NCI-H2171 (cell line): Measurements from ENCODE around the gene ZC3H11A.
A peak's percentile ranks its signal among the peaks of the same experiment; 100 is the strongest.
"Not testable (repeated sequence)": the region's sequence is repeated elsewhere in the genome, so short reads cannot be mapped to it uniquely, and the experiment has no call there.

ENCODE experiments used
- DNase-seq: peaks from one replicate; lab custom pipeline; 2025; lab: John Stamatoyannopoulos, UW

ZC3H11A gene

DNA sequence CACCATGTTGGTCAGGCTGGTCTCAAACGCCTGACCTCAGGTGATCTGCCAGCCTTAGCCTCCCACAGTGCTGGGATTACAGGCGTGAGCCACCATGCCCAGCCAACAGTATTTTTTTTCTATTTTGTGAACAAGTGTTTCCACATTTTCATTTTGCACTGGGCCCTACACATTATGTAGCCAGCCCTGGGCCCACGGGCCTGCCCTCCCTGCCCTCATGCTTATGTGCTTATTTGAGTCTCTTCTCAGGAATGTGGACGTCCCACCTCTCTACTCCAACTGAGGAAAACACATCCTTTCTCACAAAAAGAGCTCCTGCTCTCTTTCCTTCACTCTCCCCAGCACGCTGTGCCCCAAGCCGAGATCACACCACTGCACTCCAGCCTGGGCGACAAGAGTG is 13.5 kb upstream of the ZC3H11A start:
- DNase-seq = no peak

DNA sequence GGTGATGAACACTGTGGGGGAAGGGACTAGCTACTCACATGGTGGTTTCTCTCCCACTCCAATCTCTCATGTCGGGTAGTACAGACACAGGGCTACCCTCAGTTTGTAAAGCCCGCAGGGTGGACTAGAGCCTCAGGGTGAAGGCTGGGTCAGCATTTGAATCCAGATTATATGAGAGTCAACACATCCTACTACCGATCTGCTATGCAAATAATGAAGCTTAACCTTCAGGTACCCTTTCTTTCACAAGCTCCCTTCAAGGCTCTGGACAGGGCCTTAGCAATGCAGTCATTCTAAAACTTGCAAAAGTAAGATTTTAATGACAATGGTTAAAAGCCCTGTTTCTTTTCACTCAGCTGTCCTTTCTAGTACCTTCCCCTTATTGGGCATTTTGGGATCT is 5.5 kb upstream of the ZC3H11A start:
- no peak for DNase-seq

DNA sequence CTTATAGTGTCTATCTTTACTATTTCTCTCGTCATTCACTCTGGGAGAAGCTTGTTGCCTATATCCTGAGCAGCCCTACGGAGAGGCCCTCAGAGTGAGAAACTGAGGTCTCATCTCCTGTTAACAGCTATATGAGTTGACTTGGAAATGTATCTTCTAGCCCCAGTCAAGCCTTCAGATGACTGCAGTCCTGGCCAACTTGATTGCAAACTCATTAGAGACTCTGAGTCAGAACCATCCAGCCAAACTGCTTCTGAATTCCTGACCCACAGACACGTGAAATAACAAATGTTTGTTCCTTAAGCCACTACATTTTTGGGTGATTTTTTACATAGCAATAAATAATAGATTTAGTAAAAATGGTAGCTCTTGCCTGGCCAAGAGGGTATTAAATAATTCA is 3.9 kb upstream of the ZC3H11A start:
- no peak for DNase-seq

DNA sequence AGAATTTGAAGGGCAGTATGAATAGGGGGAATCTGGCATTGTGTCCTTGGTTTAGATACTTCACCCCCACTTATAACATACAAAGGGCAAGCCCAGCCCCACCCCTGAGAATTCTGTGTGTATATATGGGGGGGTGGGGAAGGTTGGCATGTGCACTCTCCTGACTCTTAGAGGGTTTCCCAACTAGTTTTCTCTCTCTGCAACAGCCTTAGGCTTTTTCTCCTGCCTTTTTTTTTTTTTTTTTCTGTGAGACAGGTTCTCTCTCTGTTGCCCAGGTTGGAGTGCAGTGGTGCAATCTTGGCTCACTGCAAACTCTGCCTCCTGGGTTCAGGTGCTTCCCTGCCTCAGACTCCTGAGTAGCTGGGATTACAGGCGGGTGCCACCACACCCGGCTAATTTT is 2.9 kb upstream of the ZC3H11A start:
- no peak for DNase-seq

DNA sequence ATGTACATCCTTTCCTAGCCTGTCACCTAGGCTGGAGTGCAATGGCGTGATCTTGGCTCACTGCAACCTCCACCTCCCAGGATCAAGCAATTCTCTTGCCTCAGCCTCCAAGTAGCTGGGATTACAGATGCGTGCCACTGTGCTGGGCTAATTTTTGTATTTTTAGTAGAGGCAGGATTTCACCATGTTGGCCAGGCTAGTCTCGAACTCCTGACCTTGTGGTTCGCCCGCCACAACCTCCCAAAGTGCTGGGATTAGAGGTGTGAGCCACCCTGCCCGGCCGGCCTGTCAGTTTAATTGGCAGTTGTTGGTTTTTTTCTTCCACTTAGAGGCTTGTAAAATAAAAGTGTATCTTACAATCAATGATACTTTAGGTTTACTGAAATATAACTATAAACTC is 1.9 kb upstream of the ZC3H11A start:
- DNase-seq = not testable (repeated sequence)

DNA sequence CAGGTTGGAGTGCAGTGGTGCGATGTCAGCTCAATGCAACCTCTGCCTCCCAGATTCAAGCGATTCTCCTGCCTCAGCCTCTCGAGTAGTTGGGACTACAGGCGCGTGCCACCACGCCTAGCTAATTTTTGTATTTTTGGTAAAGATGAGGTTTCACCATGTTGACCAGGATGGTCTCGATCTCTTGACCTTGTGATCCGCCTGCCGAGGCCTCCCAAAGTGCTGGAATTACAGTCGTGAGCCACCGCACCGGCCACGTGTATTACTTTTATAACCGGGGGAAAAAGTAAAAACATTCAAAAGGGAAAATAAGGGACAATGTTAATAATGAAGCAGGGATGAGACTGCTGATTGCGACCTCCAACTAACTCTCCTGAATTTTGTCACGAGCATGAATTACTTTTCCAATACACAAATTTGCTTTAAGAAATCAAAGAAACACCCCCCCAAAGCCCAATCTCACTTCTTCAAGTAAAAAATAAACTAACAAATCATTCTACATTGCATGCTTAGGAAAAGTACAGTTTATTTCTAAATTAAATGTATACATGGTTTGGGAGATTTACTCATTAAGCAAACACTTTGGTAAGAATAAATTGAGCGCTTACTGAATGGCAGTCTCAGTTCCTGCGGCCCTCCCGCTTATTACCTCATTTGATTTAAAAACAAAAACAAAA is 521 bp upstream of the ZC3H11A start:
- no peak for DNase-seq

DNA sequence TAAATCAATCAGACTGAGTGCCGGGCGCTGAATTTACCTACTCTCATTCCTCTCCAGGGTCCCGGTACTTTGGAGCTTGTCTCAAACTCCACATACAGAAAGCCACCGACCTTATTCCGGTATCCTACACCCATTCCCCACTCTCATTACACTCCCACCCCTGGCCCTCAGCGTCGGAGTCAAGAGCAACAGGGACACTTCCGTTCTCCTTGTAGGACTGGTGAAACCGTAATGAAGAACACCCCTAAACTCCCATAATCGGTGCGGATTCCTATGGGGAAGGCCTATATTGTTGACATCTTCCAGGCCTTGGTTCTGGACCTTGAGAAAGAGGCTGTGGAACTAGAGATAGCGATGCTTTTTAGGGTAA is 798 bp downstream of the ZC3H11A start:
- DNase-seq = peak; percentile 46

DNA sequence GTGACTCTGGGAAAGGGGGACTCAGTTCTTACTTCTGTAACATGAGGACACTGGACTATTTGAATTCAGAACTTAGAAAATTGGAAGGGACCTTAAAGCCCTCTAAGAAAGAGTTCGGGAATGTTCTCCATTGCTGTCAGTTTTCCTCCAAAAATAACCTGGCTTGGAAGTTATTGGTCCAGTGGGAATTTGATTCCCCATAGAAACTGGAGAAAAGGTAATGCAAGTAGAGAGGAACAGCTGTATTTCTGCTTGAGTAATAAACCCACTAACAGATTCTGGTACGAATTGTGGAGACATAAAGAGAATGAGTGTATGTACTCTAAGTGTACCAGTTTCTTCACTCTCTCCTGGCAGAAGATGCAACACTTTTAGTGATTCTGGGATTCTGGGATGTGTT is 1.8 kb downstream of the ZC3H11A start:
- no peak for DNase-seq

DNA sequence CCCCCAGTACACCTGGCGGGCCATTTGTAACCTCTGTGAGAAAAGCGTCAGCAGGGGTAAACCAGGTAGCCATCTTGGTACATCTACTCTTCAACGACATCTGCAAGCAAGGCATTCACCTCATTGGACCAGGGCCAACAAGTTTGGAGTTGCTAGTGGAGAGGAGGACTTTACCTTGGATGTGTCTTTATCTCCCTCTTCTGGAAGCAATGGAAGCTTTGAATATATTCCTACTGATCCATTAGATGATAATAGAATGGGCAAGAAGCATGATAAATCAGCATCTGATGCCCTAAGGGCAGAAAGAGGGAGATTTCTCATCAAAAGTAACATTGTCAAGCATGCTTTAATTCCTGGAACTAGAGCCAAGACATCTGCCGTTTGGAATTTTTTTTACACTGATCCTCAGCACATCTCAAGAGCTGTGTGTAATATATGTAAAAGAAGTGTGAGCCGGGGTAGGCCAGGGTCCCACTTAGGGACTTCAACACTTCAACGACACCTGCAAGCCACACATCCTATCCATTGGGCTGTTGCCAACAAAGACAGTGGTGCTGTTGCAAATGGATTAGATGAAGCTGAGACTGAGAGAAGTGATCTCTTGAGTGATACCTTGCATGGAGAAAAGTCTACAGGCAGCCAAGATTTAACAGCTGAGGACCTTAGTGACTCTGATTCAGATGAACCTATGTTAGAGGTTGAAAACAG is 2.7 kb downstream of the ZC3H11A start:
- DNase-seq = no peak

DNA sequence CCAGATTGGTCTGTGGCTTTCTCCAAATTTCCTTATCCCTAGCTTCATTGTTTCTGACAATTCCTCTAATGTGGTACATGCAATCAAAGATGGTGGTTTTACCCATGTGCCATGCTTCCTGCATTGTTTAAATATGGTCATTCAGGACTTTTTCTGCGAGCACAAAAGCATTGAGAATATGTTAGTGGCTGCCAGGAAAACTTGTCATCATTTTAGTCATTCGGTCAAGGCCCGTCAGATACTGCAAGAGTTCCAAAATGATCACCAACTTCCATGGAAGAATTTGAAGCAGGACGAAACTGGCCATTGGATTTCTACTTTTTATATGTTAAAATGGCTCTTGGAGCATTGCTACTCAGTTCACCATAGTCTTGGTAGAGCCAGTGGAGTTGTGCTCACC is 3.7 kb downstream of the ZC3H11A start:
- no peak for DNase-seq

DNA sequence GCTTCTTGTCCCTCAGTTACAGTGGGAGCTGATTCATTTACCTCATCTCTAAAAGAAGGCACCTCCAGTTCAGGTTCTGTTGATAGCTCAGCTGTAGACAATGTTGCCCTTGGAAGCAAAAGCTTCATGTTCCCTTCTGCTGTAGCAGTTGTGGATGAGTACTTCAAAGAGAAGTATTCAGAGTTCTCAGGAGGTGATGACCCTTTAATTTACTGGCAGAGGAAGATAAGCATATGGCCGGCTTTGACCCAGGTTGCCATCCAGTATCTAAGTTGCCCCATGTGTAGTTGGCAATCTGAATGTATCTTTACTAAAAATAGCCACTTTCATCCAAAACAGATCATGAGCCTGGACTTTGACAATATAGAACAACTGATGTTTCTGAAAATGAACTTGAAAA is 4.5 kb downstream of the ZC3H11A start:
- DNase-seq = no peak

DNA sequence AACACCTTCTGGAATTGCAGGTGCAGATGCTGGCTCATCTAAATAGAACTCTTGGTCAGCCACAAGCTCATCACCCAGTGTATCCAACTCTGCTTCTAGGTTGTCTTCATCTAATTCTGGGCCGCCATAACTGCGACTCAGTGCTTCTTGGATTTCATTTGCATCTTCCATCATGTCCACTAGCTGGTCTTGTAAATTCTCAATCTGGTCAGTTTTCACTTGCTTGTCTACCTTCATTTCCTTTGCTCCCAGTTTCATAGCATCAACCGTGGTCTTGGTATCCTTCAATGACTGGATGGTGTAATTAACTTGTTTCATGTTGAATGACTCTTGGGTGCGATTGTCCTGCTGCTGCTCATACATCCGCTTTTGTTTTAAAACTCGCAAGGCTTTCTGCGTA is 10.3 kb downstream of the ZC3H11A start:
- no peak for DNase-seq

DNA sequence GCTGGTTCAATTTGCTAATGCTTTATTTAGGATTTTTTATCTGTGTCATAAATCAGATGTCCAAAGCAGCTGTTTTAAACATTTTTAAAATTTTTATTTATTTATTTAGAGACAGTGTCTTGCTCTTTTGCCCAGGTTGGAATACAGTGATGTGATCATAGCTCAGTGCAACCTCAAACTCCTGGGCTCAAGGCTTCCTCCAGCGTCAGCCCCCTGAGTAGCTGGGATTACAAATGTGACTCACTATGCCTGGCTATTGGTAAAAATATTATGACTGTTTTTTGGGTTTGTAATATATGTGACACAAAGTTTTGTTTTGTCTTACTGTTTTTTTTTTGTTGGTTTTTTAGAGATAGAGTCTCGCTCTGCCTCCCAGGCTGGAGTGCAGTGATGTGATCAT is 11.8 kb downstream of the ZC3H11A start:
- DNase-seq = no peak

DNA sequence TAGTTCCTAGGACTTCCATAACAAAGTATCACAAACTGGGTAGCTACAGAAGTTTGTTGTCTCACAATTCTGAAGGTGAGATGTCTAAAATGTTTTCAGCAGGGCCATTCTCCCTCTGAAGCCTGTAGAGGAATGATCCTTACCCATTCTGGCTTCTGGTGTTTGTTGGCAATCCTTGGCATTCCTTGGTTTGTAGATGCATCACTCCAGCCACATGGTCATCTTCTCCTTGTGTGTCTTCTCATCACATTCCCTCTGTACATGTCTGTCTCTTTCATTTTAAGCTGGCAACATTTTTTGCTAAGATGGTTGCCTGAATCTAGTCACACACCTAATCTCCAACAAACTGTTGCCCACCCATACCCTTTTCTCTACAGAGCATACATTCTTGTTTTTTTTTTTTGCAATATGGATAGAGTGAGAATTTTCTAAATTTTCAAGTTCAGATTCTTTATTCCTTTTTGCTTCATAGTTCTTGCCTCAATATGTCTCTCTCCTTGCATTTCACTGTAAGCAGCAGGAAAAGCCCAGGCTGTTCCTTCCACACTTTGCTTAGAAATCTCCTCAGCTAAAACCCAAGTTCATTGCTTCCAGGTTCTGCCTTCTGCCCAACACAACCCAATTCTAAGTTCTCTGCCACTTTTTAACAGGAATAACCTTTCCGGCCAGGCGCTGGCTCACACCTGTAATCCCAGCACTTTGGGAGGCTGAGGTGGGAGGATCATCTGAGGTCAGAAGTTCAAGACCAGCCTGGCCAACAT is 18.3 kb downstream of the ZC3H11A start:
- DNase-seq = no peak

DNA sequence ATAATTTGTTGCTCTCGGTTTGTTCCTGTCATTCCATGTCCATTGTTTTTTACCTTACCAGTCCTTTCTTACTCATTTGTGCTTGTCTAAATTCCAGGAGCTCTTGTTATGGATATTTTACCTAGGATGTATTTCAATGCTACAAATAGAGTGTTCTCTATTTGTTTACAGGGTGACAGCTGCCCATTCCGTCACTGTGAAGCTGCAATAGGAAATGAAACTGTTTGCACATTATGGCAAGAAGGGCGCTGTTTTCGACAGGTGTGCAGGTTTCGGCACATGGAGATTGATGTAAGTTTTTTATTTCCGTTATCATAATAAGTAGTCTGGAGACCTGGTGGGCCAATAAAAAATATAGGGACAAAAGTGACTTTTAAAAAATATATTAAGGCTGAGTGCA is 23.0 kb downstream of the ZC3H11A start:
- DNase-seq = no peak

DNA sequence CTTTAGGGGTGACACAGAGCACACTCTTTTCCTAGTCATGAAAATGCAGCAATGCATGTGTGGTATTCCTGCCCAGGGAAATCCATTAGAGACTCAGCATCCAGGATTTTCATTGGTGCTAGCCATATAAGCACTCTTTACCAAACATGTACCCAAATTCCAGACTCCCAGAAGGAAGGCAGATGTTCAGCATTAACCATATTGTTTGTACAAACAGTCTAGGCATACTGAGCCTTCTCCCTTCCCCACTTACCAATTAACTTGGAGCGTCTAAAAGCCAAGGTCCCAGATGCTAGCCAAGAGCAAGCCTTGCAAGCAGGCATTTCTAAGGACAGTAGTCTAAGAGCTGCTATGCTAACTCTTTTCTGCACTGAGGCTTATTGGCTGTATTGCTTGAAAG is 27.9 kb downstream of the ZC3H11A start:
- peak; percentile 49 for DNase-seq

DNA sequence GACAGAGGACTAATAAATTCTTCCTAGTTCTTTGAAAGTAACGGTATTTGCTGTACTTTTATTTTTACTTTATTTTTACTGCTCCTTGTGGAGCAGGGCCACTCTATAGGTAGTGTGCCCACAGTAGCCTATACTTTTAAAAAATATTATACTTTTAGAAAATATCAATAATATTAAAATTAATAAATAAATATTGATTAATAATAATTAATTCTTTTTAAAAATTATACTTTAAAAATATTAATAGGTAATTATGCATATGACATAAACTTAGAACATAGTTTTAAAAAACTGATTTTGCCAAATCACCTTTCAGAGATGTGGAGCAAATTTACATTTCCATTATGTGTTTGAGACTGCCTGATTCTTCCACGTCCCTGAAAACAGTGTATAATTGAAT is 30.8 kb downstream of the ZC3H11A start:
- no peak for DNase-seq

DNA sequence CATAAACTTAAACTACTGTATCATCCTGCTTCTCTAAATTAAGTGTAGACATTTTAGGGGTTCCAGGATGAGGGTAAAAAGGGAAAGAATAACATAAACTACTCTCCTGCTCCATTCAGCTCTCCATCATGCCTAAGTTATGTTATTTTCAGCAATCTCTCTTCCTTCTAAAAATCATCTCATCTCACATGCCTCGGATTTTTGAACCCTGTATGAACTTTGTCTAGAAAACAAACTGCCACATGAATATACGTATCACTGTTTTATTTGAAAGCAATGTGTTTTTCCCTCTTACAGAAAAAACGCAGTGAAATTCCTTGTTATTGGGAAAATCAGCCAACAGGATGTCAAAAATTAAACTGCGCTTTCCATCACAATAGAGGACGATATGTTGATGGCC is 32.6 kb downstream of the ZC3H11A start:
- no peak for DNase-seq

DNA sequence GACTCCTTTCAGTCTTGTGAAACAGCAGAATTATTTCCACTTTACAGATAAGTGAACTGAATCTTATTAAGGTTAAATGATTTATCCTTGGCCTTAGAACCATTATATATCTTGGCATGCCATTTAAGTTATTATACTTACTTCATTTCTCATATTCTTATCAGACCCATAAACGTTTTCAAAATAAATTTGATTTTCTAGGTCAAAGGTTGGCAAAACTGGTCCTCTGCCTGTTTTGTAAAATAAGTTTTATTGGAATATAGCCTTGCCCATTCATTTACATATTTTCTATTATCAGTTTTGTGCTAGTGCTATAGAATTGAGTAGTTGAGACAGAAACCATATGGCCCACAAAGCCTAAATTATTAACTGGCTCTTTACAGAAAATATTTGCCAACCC is 33.1 kb downstream of the ZC3H11A start:
- DNase-seq = no peak

DNA sequence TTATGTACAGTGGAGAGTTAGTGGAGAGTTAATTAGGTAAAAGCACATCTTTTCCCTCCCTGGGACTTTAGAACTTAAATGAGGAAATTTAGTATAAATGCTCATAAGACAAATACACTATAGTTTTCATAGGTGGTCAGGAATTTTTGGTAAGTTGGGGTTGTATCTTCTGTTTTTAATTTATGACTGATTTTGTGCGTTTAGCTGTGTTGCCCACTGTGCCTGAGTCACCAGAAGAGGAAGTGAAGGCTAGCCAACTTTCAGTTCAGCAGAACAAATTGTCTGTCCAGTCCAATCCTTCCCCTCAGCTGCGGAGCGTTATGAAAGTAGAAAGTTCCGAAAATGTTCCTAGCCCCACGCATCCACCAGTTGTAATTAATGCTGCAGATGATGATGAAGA is 33.8 kb downstream of the ZC3H11A start:
- DNase-seq = not testable (repeated sequence)

DNA sequence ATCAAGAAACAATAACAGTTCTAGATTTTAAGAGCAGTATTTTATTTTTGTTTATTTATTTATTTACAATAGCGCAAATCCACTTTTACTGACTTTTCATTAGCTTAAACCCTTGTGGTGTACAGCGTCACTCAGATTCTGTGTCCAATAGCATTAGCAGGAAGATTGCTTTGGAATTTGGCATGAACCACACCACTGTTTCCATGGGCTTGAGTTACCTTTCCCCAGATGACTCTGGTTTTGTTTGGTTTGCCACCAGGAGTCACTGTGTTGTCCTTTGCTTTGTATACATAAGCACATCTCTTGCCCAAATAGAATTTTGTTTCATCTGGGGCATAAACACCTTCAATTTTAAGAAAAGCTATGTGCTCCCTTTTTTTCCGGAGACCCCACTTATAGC is 40.1 kb downstream of the ZC3H11A start:
- DNase-seq = no peak

DNA sequence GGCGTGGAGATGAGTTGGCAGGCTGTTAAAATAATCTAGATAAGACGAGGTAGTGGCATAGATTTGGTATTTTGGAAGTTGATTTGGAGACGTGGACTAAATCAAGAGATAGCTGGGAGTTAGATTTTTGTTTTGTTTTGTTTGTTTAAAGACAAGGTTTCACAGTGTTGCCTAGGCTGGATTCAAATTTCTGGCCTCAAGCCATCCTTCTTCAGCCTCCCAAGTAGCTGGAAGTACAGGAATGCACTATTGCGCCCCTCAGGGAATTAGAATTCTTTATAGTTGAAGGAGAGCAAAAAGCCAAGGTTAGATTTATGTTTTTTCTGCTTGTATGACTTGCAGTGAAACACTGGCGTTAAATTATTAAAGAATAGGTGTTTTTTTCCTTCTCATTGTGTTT is 43.7 kb downstream of the ZC3H11A start:
- no peak for DNase-seq

DNA sequence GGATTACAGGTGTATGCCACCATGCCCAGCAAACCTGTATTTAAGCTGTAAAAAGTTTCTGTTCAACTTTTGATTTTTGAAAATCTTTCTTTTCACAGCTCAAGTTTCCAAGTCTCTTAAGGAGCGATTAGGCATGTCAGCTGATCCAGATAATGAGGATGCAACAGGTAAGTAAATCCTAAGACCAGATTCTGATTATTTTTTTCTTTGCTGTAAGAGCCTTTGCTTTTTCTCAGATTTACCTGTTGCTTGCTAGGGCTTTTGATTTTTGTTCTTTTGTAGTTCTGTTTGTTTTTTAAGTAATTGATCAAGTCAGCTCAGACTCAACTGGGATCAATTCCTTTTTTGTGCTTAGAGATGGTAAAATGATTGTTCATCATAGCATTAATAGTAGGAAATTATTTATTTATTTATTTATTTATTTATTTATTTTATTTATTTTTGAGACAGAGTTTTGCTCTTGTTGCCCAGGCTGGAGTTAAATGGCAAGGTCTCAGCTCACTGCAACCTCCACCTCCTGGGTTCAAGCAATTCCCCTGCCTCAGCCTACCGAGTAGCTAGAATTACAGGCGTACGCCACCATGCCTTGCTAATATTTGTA is 44.9 kb downstream of the ZC3H11A start:
- DNase-seq = no peak
